IPS DF 6.9 (cell line): ENCODE results near the gene FRMPD4.

Source experiments
- DNase-seq: peaks from one replicate; pipeline ENCODE4 v3.0.0-alpha.2; 2013; ENCODE audit warnings: low read depth, low spot score
- H3K27ac ChIP-seq: one replicate; pipeline ENCODE4 v1.5.1; 2013; ENCODE audit warnings: low read length, control low read depth
- H3K27me3 ChIP-seq: 2 replicates; pipeline ENCODE4 v1.6.1; 2013; ENCODE audit warnings: mild to moderate bottlenecking, low read length; ENCODE audit not compliant: control insufficient read depth, insufficient read depth
- H3K36me3 ChIP-seq: 2 replicates; pipeline ENCODE4 v1.6.1; 2013; ENCODE audit warnings: low read length; ENCODE audit not compliant: control insufficient read depth, insufficient read depth
- H3K4me1 ChIP-seq: 2 replicates; pipeline ENCODE4 v1.6.1; 2013; ENCODE audit warnings: low read length; ENCODE audit not compliant: control insufficient read depth, insufficient read depth
- H3K4me3 ChIP-seq: 2 replicates; pipeline ENCODE4 v1.5.1; 2013; ENCODE audit warnings: mild to moderate bottlenecking, low read length
- H3K9me3 ChIP-seq: 2 replicates; pipeline ENCODE4 v1.6.1; 2013; ENCODE audit warnings: low read length, inconsistent platforms; ENCODE audit not compliant: control insufficient read depth, insufficient read depth
- WGBS: extraction: QIAGEN DNeasy Blood & Tissue Kit; methylation state at CpG from one replicate; pipeline ENCODE4 v1.1.7; 2013; ENCODE audit warnings: mixed read lengths, missing lambda C conversion rate; ENCODE audit not compliant: insufficient read length, insufficient coverage; 5-methylcytosine and 5-hydroxymethylcytosine counted together

The FRMPD4 gene

DNA sequence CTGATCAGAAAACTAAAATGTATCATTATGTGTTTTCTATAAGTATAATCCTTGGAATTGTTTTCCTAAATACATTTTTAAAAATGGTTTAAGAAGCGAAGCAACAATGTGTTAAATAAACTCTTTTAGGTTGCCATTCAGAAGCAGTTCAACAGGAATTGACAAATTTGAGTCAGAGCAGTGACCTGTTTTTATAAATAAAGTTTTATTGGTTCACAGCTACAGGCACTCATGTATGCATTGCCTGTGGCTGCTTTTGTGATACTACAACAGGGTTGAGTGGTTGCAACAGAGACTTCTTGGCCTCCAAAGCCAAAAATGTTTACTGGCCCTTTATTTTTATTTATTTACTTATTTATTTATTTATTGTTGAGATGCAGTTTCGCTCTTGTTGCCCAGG lies 99.5 kb downstream of the FRMPD4 start:
- H3K27me3 ChIP-seq: no peaks in the 10 kb centered on the region
- no peaks in the 10 kb centered on the region for H3K9me3 ChIP-seq
- H3K4me3 ChIP-seq: no peak overlapping the region
- no peak overlapping the region for H3K27ac ChIP-seq
- no peak for DNase-seq
- no peaks in the 10 kb centered on the region for H3K36me3 ChIP-seq
- no peaks in the 10 kb centered on the region for H3K4me1 ChIP-seq
- no CpG with 5 or more reads among the region's 2 CpGs for WGBS

GRCh38 chrX:12239356-12240082 lies 101.2 kb downstream of the FRMPD4 start:
- Histone ChIP-seq H3K4me1 (no peaks in the 10 kb centered on the region), H3K9me3 (no peaks in the 10 kb centered on the region), H3K4me3 (no peak overlapping the region), H3K27ac (no peak overlapping the region), H3K27me3 (no peaks in the 10 kb centered on the region), H3K36me3 (no peaks in the 10 kb centered on the region)
- no peak for DNase-seq
- WGBS: no CpG with 5 or more reads among the region's 5 CpGs

GRCh38 chrX:12240491-12240890 lies 102.2 kb downstream of the FRMPD4 start:
- no CpG with 5 or more reads among the region's 1 CpG for WGBS
- no peak for DNase-seq
- no peak overlapping the region for H3K4me3 ChIP-seq
- no peaks in the 10 kb centered on the region for H3K36me3 ChIP-seq
- no peaks in the 10 kb centered on the region for H3K9me3 ChIP-seq
- H3K27me3 ChIP-seq: no peaks in the 10 kb centered on the region
- H3K27ac ChIP-seq: no peak overlapping the region
- no peaks in the 10 kb centered on the region for H3K4me1 ChIP-seq

- Histone ChIP-seq H3K27me3 (no peaks in the 10 kb centered on the region), H3K36me3 (no peaks in the 10 kb centered on the region), H3K27ac (no peak overlapping the region), H3K9me3 (no peaks in the 10 kb centered on the region), H3K4me1 (no peaks in the 10 kb centered on the region), H3K4me3 (no peak overlapping the region)
- no peak for DNase-seq
- WGBS: no CpG with 5 or more reads among the region's 2 CpGs
These were observed 102.8 kb downstream of the FRMPD4 start for GRCh38 chrX:12241026-12241425.

GRCh38 chrX:12245650-12246645 lies 107.7 kb downstream of the FRMPD4 start:
- DNase-seq: no peak
- WGBS: no CpG with 5 or more reads among the region's 5 CpGs
- H3K27ac ChIP-seq: no peak overlapping the region

GRCh38 chrX:12249997-12250396 lies 111.7 kb downstream of the FRMPD4 start:
- Histone ChIP-seq H3K36me3 (no peaks in the 10 kb centered on the region), H3K27ac (no peak overlapping the region), H3K27me3 (no peaks in the 10 kb centered on the region), H3K9me3 (no peaks in the 10 kb centered on the region), H3K4me3 (no peak overlapping the region), H3K4me1 (no peaks in the 10 kb centered on the region)
- no CpG with 5 or more reads among the region's 1 CpG for WGBS
- DNase-seq: no peak

More at GRCh38 chrX:12245650-12246645, 107.7 kb downstream of the FRMPD4 start:
- no peaks in the 10 kb centered on the region for H3K4me1 ChIP-seq
- no peaks in the 10 kb centered on the region for H3K27me3 ChIP-seq
- H3K9me3 ChIP-seq: no peaks in the 10 kb centered on the region
- H3K4me3 ChIP-seq: no peak overlapping the region
- H3K36me3 ChIP-seq: no peaks in the 10 kb centered on the region

- WGBS: no CpG with 5 or more reads among the region's 1 CpG
- H3K4me3 ChIP-seq: no peak overlapping the region
- H3K36me3 ChIP-seq: no peaks in the 10 kb centered on the region
- DNase-seq: no peak
- H3K9me3 ChIP-seq: no peaks in the 10 kb centered on the region
- no peaks in the 10 kb centered on the region for H3K27me3 ChIP-seq
- no peak overlapping the region for H3K27ac ChIP-seq
- H3K4me1 ChIP-seq: no peaks in the 10 kb centered on the region
These were observed 124.9 kb downstream of the FRMPD4 start for GRCh38 chrX:12263211-12263610.

- no peak overlapping the region for H3K27ac ChIP-seq
- no peak overlapping the region for H3K4me3 ChIP-seq
- WGBS: no CpG with 5 or more reads among the region's 2 CpGs
- no peaks in the 10 kb centered on the region for H3K4me1 ChIP-seq
- no peaks in the 10 kb centered on the region for H3K27me3 ChIP-seq
- H3K9me3 ChIP-seq: no peaks in the 10 kb centered on the region
- DNase-seq: no peak
- H3K36me3 ChIP-seq: no peaks in the 10 kb centered on the region
These were observed 131.2 kb downstream of the FRMPD4 start for GRCh38 chrX:12269484-12269883.

GRCh38 chrX:12278151-12278550 lies 139.9 kb downstream of the FRMPD4 start:
- Histone ChIP-seq H3K27ac (no peak overlapping the region), H3K36me3 (no peaks in the 10 kb centered on the region), H3K4me3 (no peak overlapping the region), H3K9me3 (no peaks in the 10 kb centered on the region), H3K27me3 (no peaks in the 10 kb centered on the region), H3K4me1 (no peaks in the 10 kb centered on the region)
- no CpG with 5 or more reads among the region's 1 CpG for WGBS
- no peak for DNase-seq

- Histone ChIP-seq H3K27me3 (no peaks in the 10 kb centered on the region), H3K4me1 (no peaks in the 10 kb centered on the region)
These were observed 144.7 kb downstream of the FRMPD4 start for GRCh38 chrX:12282991-12283390.

More at GRCh38 chrX:12282991-12283390, 144.7 kb downstream of the FRMPD4 start:
- Histone ChIP-seq H3K4me3 (no peak overlapping the region), H3K9me3 (no peaks in the 10 kb centered on the region), H3K36me3 (no peaks in the 10 kb centered on the region), H3K27ac (no peak overlapping the region)
- no CpG with 5 or more reads among the region's 2 CpGs for WGBS
- no peak for DNase-seq
